GM18519 (cell line): ENCODE data around the gene BCAS3.
"Not testable (repeated sequence)": the region's sequence is repeated elsewhere in the genome, so short reads cannot be mapped to it uniquely, and the experiment has no call there.

Experiments
- ATAC-seq: cut with Tn5 transposase; IDR thresholded peaks from one replicate; pipeline ENCODE4 v1.9.1; 2021; ENCODE audit warnings: mild to moderate bottlenecking, moderate library complexity; ENCODE audit not compliant: unreplicated experiment, low FRiP score

The BCAS3 gene

GRCh38 chr17:61340431-61341209 lies 663.0 kb downstream of the BCAS3 start:
- no peak for ATAC-seq

DNA sequence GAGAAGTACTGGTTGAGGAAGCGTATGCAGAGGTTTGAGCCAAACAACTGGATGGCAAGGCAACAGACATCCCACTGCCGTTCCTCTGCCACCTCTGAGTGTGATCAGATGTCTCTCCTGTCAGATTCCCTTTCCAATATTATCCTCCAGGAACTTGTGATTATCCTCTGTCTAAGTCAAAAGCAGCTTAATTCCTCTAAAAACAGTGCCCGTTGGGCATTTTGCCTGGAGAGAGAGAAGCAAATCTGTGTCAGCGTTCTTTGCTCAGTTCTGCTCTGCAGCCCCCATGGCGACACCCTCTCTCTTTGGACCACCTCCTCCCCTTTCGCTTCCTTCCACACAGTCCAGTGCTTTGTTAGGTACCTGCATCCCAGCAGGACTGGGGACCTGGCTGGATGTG lies 665.9 kb downstream of the BCAS3 start:
- ATAC-seq: no peak

GRCh38 chr17:61345061-61345460 lies 667.4 kb downstream of the BCAS3 start:
- no peak for ATAC-seq

GRCh38 chr17:61345825-61346666 lies 668.4 kb downstream of the BCAS3 start:
- no peak for ATAC-seq

GRCh38 chr17:61349350-61349749 lies 671.7 kb downstream of the BCAS3 start:
- no peak for ATAC-seq

GRCh38 chr17:61351745-61352407 lies 674.2 kb downstream of the BCAS3 start:
- no peak for ATAC-seq

DNA sequence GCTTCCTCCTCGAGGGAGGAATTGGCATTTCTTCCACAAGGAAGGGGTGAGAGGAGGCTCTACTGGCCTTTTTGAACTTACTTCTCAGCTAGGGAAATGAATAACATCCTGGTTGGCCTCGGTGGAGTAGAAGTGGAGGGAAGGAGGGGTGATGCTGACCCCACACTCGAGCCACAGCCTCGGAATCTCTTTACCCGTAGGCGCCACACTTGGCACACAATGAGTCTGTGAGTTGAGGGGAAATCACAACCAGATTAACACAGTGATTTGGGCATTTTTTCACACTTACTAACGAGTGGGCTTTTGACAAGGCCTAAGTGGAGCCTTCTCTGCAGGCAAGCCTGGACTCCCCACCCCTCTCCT lies 674.7 kb downstream of the BCAS3 start:
- ATAC-seq: no peak

GRCh38 chr17:61352781-61353491 lies 675.3 kb downstream of the BCAS3 start:
- no peak for ATAC-seq

GRCh38 chr17:61353615-61354014 lies 676.0 kb downstream of the BCAS3 start:
- ATAC-seq: no peak

DNA sequence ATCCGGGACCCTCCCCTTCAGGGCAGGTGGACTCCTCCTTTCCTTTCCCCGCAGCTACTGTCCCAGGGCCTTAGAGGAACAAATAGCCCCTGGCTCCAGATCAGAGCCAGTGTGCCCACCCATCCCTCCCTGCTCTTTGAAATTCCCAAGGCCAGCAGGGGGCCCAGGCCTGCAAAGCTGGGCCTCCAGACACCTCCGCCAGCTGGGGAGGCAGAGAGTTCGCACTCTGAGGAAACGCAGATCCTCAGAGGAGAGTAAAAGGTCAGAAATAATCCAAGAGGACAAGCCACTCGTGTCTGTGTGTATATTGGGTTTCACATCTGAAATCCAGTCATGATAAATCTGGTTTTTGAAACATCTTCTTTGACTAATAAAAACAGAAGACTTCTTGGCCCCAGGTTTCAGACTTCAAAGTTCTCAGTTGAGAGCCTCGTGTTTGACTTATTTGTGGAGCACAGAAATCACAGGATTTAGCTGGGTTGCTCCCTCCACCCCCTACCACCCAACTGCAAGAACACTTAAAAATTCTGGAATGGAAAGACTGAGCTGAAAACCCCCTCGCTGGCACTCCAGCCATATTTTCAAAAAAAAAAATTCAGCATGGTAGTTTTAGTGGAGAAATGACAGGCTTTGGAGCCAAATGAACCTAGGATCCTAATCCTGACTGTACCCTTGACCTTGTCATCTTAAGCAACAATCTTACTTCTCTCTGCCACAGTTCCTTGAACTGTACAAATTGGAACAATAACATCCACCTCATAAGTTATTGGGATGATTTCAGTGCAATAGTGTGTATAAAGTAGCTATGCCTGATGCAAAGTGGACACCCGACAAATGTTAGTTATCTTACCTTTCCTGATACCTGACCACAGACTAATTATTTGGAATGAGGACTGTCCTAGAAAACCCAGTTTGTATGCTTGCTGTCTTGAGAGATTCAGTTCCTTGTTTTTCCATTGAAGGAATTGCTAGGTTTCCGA lies 677.5 kb downstream of the BCAS3 start:
- ATAC-seq: no peak

DNA sequence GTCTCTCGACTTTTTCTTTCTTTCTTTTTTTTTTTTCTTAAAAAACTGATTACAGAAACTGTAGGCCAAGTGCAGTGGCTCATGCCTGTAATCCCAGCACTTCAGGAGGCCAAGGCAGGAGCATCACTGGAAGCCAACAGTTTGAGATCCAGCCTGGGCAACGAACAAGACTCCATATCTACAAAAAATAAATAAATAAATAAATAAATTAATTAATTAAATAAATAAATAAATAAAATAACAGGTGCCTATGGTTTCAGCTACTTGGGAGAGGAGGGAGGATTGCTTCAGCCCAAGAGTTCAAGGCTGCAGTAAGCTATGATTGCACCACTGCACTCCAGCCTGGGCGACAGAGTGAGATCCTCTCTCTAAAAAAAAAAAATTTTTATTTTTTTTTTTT lies 679.4 kb downstream of the BCAS3 start:
- not testable (repeated sequence) for ATAC-seq

GRCh38 chr17:61359513-61359912 lies 681.9 kb downstream of the BCAS3 start:
- not testable (repeated sequence) for ATAC-seq

GRCh38 chr17:61360318-61360943 lies 682.8 kb downstream of the BCAS3 start:
- ATAC-seq: no peak

- ATAC-seq: no peak
These were observed 683.4 kb downstream of the BCAS3 start for GRCh38 chr17:61361084-61361483.

DNA sequence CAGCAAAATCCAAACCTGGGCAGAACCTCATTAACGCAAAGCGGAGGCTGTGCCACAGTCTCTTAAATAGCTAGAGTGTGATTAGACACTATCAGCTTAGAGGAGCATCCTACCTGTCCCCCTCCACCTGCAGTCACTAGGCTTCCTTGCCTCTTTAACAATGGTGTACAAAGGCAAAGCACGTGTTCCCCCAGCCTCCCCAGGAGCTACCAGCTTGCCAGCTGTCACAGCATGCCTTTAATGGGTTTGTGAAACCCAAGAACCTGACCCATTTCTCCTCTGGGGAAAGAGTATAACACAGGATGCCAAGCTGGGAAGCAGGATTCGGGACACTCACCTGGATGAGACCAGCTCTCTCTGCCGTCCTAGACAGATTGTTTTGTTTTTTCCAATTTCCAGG lies 684.7 kb downstream of the BCAS3 start:
- ATAC-seq: no peak

- ATAC-seq: no peak
These were observed 685.4 kb downstream of the BCAS3 start for GRCh38 chr17:61362852-61363600.

- ATAC-seq: no peak
These were observed 686.2 kb downstream of the BCAS3 start for GRCh38 chr17:61363601-61364462.
